OCI-LY7 (cell line): Measurements from ENCODE around the gene MED15. TPM values are rescaled to one million over a fixed set of nuclear protein-coding genes. Genes with fewer than 3 reads are reported as not detected.
"Not testable (repeated sequence)": the region's sequence is repeated elsewhere in the genome, so short reads cannot be mapped to it uniquely, and the experiment has no call there.

Experiments
- BruUV-seq: library from RNA; stranded (reverse); fragments of 400-500 nt; replicated peaks from 2 replicates; lab custom pipeline; 2021; lab: Mats Ljungman, UMichigan
- CTCF ChIA-PET: fragments of 300-600 bp; sonication (Branson Sonifier 250); formaldehyde crosslinking; loops from one replicate; lab custom pipeline; 2022; ENCODE audit warnings: antibody characterized with exemption; ENCODE audit not compliant: unreplicated experiment; lab: Charles Lee
- POLR2A ChIA-PET: fragments of 300-600 bp; sonication (Branson Sonifier 250); formaldehyde crosslinking; loops from one replicate; lab custom pipeline; 2022; ENCODE audit warnings: antibody characterized with exemption; lab: Charles Lee
- DNase-seq: peaks from one replicate; pipeline ENCODE4 v3.0.0-alpha.2; 2015; ENCODE audit warnings: low spot score
- H2AFZ ChIP-seq: fragments of 200-600 bp; sonication (generic), shearing (Covaris generic); 2 replicates; pipeline ENCODE4 v1.6.1; 2014; ENCODE audit warnings: mild to moderate bottlenecking, antibody characterized with exemption, low read length, moderate library complexity
- H3K27ac ChIP-seq: fragments of 200-600 bp; sonication (generic); 2 replicates; pipeline ENCODE4 v1.5.1; 2014; ENCODE audit warnings: mixed run types, low read depth, mild to moderate bottlenecking, moderate library complexity, low read length, inconsistent platforms; ENCODE audit not compliant: poor library complexity, severe bottlenecking
- H3K36me3 ChIP-seq: fragments of 200-600 bp; sonication (generic); 2 replicates; pipeline ENCODE4 v1.6.1; 2014; ENCODE audit warnings: mild to moderate bottlenecking, antibody characterized with exemption, low read length, moderate library complexity, mixed read lengths; ENCODE audit not compliant: insufficient read depth
- H3K4me1 ChIP-seq: fragments of 200-600 bp; sonication (generic); 2 replicates; pipeline ENCODE4 v1.5.1; 2014; ENCODE audit warnings: mild to moderate bottlenecking, low read length; ENCODE audit not compliant: insufficient read depth, poor library complexity, severe bottlenecking
- H3K4me2 ChIP-seq: fragments of 200-600 bp; sonication (generic); 2 replicates; pipeline ENCODE4 v1.6.1; 2014; ENCODE audit warnings: mild to moderate bottlenecking, low read length
- H3K4me3 ChIP-seq: fragments of 200-600 bp; sonication (generic); 2 replicates; pipeline ENCODE4 v1.5.1; 2014; ENCODE audit warnings: mild to moderate bottlenecking, low read depth, low read length; ENCODE audit not compliant: poor library complexity, severe bottlenecking
- H3K79me2 ChIP-seq: fragments of 200-600 bp; sonication (generic); 2 replicates; pipeline ENCODE4 v1.6.1; 2016; ENCODE audit warnings: low read depth, mild to moderate bottlenecking, low read length, moderate library complexity, mixed read lengths; ENCODE audit not compliant: insufficient read depth
- H3K9me2 ChIP-seq: fragments of 200-600 bp; sonication (generic); 2 replicates; pipeline ENCODE4 v1.6.1; 2016; ENCODE audit warnings: mild to moderate bottlenecking, low read length, mixed read lengths; ENCODE audit not compliant: insufficient read depth
- H3K9me3 ChIP-seq: fragments of 200-600 bp; sonication (generic); 2 replicates; pipeline ENCODE4 v1.6.1; 2014; ENCODE audit warnings: mild to moderate bottlenecking, mixed run types, low read length, mixed read lengths
- H4K20me1 ChIP-seq: fragments of 200-600 bp; sonication (generic); 2 replicates; pipeline ENCODE4 v1.6.1; 2014; ENCODE audit warnings: mild to moderate bottlenecking, antibody characterized with exemption, low read length, moderate library complexity, mixed read lengths; ENCODE audit not compliant: insufficient read depth
- CTCF ChIP-seq: fragments of 200-600 bp; sonication (generic); conservative IDR thresholded peaks from 2 replicates; pipeline ENCODE4 v1.5.1; 2014; ENCODE audit warnings: mild to moderate bottlenecking, antibody characterized with exemption, low read length, moderate library complexity, mixed read lengths
- EZH2phosphoT487 ChIP-seq: fragments of 200-600 bp; sonication (generic); IDR thresholded peaks from 2 replicates; pipeline ENCODE4 v1.6.1; 2018; ENCODE audit warnings: low read depth, borderline replicate concordance, mild to moderate bottlenecking, mixed run types, antibody characterized with exemption, low read length, moderate library complexity, mixed read lengths
- intact Hi-C: fragments of 100-400 bp; cut with micrococcal nuclease; formaldehyde crosslinking; loops from one replicate; pipeline ENCODE4 v1.10.0; 2022; ENCODE audit not compliant: unreplicated experiment
- total RNA-seq, 2 experiments: library from RNA; depleted of rRNA in 1 of 2; stranded (reverse); fragments of >200 nt in 1 of 2; shearing (Covaris generic) in 1 of 2; gene quantifications; 2 replicates each; pipeline ENCODE4 v1.2.3, GENCODE V29; 2014 to 2022

Gene MED15
- total RNA-seq, 2 experiments from 2014 or later = 28.7 to 79.2 TPM

DNA sequence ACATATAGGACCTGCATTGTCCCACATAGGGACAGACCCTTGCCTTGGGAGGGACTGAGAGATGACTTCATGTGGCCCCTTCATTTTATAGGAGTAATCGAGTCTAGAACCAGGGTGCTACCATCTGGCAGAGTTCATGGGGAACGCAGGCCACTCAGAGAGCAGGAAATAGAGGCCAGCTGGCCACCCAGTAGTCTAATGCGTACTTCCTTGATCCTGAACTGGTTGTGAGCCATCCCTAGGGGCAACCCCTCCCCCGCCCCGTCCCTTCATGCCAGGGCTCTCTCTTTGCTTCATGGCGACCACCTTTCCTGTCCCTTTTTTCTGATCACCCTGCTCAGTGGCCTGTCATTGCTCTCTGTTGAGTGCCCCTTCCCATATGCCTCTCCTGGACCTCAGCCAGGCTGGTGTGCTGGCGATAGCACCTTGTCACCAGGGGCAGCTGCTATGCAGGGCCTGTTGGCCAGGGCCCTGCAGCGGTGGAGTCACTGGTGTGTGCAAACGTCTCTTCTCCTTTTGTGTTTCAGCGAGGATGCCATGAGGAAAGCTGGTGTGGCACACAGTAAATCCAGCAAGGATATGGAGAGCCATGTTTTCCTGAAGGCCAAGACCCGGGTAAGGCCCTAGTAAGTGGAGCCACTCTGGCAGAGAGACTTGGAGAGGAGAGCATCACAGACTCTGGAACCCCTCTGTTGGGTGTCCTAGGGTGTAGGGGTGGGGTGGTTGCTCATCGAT is 29.3 kb downstream of the MED15 start:
- Histone ChIP-seq H3K4me1 (no peaks in the 10 kb centered on the region), H3K27ac (no peak overlapping the region), H3K36me3 (peaks cover 65% of the 10 kb centered on the region), H3K9me2 (no peaks in the 10 kb centered on the region), H3K4me2 (no peak overlapping the region), H3K9me3 (no peaks in the 10 kb centered on the region), H4K20me1 (0 out of 2 replicates have a peak, but pooled peaks cover 4% of the 10 kb centered on the region), H3K79me2 (no peaks in the 10 kb centered on the region), H3K4me3 (no peak overlapping the region), H2AFZ (no peak overlapping the region)
- TF ChIP-seq EZH2phosphoT487 = no peak
- TF ChIP-seq CTCF = no peak
- no TSS peak for BruUV-seq
- ChIA-PET CTCF (no interaction called here), POLR2A (no interaction called here)
- no peak for DNase-seq
- intact Hi-C loops = no loop called here

- Histone ChIP-seq H3K4me1 (no peaks in the 10 kb centered on the region), H3K4me2 (no peak overlapping the region), H2AFZ (no peak overlapping the region), H3K36me3 (peaks cover 71% of the 10 kb centered on the region), H3K27ac (no peak overlapping the region), H3K4me3 (no peak overlapping the region), H4K20me1 (0 out of 2 replicates have a peak, but pooled peaks cover 4% of the 10 kb centered on the region), H3K79me2 (no peaks in the 10 kb centered on the region), H3K9me3 (no peaks in the 10 kb centered on the region), H3K9me2 (no peaks in the 10 kb centered on the region)
- TF ChIP-seq CTCF (no peak), EZH2phosphoT487 (no peak)
- no peak for DNase-seq
- ChIA-PET POLR2A (interaction anchor here (0.6 kb wide), 1 partner anchor 57 kb away, joined by 4 read pairs; no protein-coding TSS in a partner anchor), CTCF (no interaction called here)
- BruUV-seq = no TSS peak
- intact Hi-C loops = no loop called here
These were observed 29.9 kb downstream of the MED15 start for GRCh38 chr22:20537325-20537756.

- no peak overlapping the region for H3K4me2 ChIP-seq
- BruUV-seq = no TSS peak
- H3K36me3 ChIP-seq = peaks cover 76% of the 10 kb centered on the region
- POLR2A ChIA-PET = interaction anchor here (0.6 kb wide), 1 partner anchor 57 kb away, joined by 4 read pairs; no protein-coding TSS in a partner anchor
- CTCF ChIA-PET = no interaction called here
- no peak overlapping the region for H3K27ac ChIP-seq
- H3K9me2 ChIP-seq = no peaks in the 10 kb centered on the region
- no peak overlapping the region for H3K4me3 ChIP-seq
- H4K20me1 ChIP-seq = 0 out of 2 replicates have a peak, but pooled peaks cover 4% of the 10 kb centered on the region
- H3K4me1 ChIP-seq = no peaks in the 10 kb centered on the region
- H3K79me2 ChIP-seq = no peaks in the 10 kb centered on the region
- intact Hi-C loops = no loop called here
- H3K9me3 ChIP-seq = no peaks in the 10 kb centered on the region
- no peak overlapping the region for H2AFZ ChIP-seq
- DNase-seq = no peak
- no peak for TF ChIP-seq CTCF
- TF ChIP-seq EZH2phosphoT487 = no peak
These were observed 30.6 kb downstream of the MED15 start for GRCh38 chr22:20537983-20538382.

DNA sequence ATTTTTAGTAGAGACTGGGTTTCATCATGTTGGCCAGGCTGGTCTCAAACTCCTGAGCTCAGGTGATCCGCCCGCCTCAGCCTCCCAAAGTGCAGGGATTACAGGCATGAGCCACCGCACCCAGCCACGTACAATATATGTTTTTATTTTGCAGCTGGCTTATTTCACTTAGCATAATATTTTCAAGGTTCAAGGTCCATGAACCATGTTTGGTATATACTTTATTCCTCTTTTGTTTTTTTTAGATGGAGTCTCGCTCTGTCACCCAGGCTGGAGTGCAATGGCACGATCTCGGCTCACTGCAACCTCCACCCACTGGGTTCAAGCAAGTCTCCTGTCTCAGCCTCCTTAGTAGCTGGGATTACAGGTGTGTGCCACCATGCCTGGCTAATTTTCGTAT is 31.5 kb downstream of the MED15 start:
- H3K79me2 ChIP-seq, H3K4me3 ChIP-seq, H3K4me2 ChIP-seq, H2AFZ ChIP-seq, POLR2A ChIA-PET, H3K27ac ChIP-seq, DNase-seq, CTCF ChIA-PET, intact Hi-C loops, BruUV-seq, H4K20me1 ChIP-seq, H3K4me1 ChIP-seq, H3K9me2 ChIP-seq, H3K9me3 ChIP-seq: not testable (repeated sequence)
- H3K36me3 ChIP-seq = peaks cover 72% of the 10 kb centered on the region
